ENCODE results near the gene THBD. TPM values are rescaled to one million over a fixed set of nuclear protein-coding genes. Genes with fewer than 3 reads are reported as not detected.
A peak's percentile ranks its signal among the peaks of the same experiment; 100 is the strongest.

Gene THBD
- total RNA-seq, 1 donor from 2014 or later: not detected

- no peaks in the 10 kb centered on the region for H3K9me3 Mint-ChIP-seq
- no peak overlapping the region for H3K27ac Mint-ChIP-seq
- no peaks in the 10 kb centered on the region for H3K36me3 Mint-ChIP-seq (ENCODE audit: low read depth)
- peaks cover 12% of the 10 kb centered on the region for H3K4me1 Mint-ChIP-seq
- peaks cover 11% of the 10 kb centered on the region for H3K27me3 Mint-ChIP-seq
- H3K4me3 Mint-ChIP-seq: no peak overlapping the region
- intact Hi-C loops (cut with micrococcal nuclease): no loop called here
- DNase-seq: no peak
These were observed 40.7 kb upstream of the THBD start for GRCh38 chr20:23090147-23090546.

DNA sequence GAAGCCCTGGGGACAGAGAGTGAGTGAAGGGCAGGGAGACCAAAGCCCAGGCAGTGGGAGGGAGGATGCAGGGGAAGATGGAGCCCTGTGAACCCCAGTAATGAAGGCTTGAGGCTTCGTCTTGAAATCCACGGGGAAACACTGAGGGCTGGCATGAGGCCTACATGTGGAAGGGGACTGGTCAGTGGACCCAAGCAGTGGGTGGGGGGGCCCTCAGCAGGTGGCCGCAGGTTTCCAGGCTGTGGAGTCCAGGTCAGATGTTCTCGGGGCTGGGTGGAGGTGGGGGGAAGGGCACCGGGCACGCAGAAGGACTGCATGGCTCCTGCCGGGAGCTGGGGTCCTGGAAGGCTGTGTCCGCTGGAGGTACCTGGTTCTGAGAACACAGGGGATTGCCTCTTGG is 39.4 kb upstream of the THBD start:
- H3K36me3 Mint-ChIP-seq (ENCODE audit: low read depth): no peaks in the 10 kb centered on the region
- H3K27ac Mint-ChIP-seq: no peak overlapping the region
- H3K4me1 Mint-ChIP-seq: peaks cover 12% of the 10 kb centered on the region
- intact Hi-C loops (cut with micrococcal nuclease): no loop called here
- no peak for DNase-seq
- peaks cover 8% of the 10 kb centered on the region for H3K27me3 Mint-ChIP-seq
- no peak overlapping the region for H3K4me3 Mint-ChIP-seq
- H3K9me3 Mint-ChIP-seq: no peaks in the 10 kb centered on the region

GRCh38 chr20:23087587-23088251 is 38.2 kb upstream of the THBD start:
- intact Hi-C loops (cut with micrococcal nuclease): loop anchor here (2.0 kb wide), 1 partner anchor 61 kb away; no protein-coding TSS in a partner anchor
- Mint-ChIP-seq H3K4me3 (no peak overlapping the region), H3K27ac (no peak overlapping the region), H3K36me3 (ENCODE audit: low read depth) (no peaks in the 10 kb centered on the region), H3K4me1 (peaks cover 17% of the 10 kb centered on the region), H3K9me3 (no peaks in the 10 kb centered on the region), H3K27me3 (peaks cover 4% of the 10 kb centered on the region)
- no peak for DNase-seq

DNA sequence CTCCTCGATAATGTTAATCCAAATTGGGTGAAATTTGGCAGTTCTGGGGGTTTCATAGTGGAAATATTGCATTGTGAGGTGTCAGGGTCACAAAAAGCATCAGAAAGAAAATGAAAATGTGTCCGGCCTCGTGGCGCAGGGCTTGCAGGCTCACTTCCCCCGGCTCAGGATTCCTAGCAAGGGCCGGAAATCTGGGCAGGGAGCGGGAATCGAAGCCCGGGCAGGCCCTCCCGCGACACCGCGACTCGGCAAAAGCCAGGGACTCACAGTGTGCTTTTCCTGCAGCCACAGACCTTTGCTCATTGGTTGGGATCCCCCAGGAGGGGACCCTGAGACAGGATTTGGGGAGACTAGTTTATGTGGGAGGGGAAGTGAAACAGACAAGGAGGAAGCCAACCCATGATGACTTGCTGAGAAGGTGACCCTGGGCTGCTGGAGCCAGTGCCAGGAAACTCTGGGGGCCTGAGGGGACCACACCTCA is 37.5 kb upstream of the THBD start:
- intact Hi-C loops (cut with micrococcal nuclease): loop anchor here (2.0 kb wide), 1 partner anchor 62 kb away; no protein-coding TSS in a partner anchor
- no peak overlapping the region for H3K27ac Mint-ChIP-seq
- H3K4me1 Mint-ChIP-seq: peaks cover 20% of the 10 kb centered on the region
- no peaks in the 10 kb centered on the region for H3K36me3 Mint-ChIP-seq (ENCODE audit: low read depth)
- H3K4me3 Mint-ChIP-seq: peak overlapping the region; percentile 74
- H3K27me3 Mint-ChIP-seq: peaks cover 4% of the 10 kb centered on the region
- H3K9me3 Mint-ChIP-seq: no peaks in the 10 kb centered on the region
- no peak for DNase-seq

- intact Hi-C loops (cut with micrococcal nuclease): loop anchor here (2.0 kb wide), 1 partner anchor 63 kb away; no protein-coding TSS in a partner anchor
- H3K27ac Mint-ChIP-seq: peak within 1 kb of the TSS; percentile 88
- H3K4me1 Mint-ChIP-seq: peaks cover 22% of the 10 kb centered on the region
- no peaks in the 10 kb centered on the region for H3K9me3 Mint-ChIP-seq
- H3K27me3 Mint-ChIP-seq: peaks cover 6% of the 10 kb centered on the region
- peak; percentile 83 for DNase-seq
- peak within 1 kb of the TSS; percentile 74 for H3K4me3 Mint-ChIP-seq
- H3K36me3 Mint-ChIP-seq (ENCODE audit: low read depth): no peaks in the 10 kb centered on the region
These were observed 36.6 kb upstream of the THBD start, which contains the start of gene CD93 for GRCh38 chr20:23086056-23086566. TSS of gene CD93 (minus strand) at chr20:23086324. CDS start at chr20:23086192, 132 bp downstream.

GRCh38 chr20:23085436-23086055 is 36.1 kb upstream of the THBD start:
- Mint-ChIP-seq H3K9me3 (no peaks in the 10 kb centered on the region), H3K27ac (no peak overlapping the region), H3K36me3 (ENCODE audit: low read depth) (no peaks in the 10 kb centered on the region), H3K27me3 (peaks cover 6% of the 10 kb centered on the region), H3K4me3 (peak overlapping the region; percentile 74), H3K4me1 (peaks cover 22% of the 10 kb centered on the region)
- intact Hi-C loops (cut with micrococcal nuclease): loop anchor here (2.0 kb wide), 1 partner anchor 63 kb away; no protein-coding TSS in a partner anchor
- no peak for DNase-seq

- H3K9me3 Mint-ChIP-seq: no peaks in the 10 kb centered on the region
- peaks cover 22% of the 10 kb centered on the region for H3K4me1 Mint-ChIP-seq
- peaks cover 2% of the 10 kb centered on the region for H3K27me3 Mint-ChIP-seq
- H3K36me3 Mint-ChIP-seq (ENCODE audit: low read depth): no peaks in the 10 kb centered on the region
- intact Hi-C loops (cut with micrococcal nuclease): no loop called here
- no peak overlapping the region for H3K27ac Mint-ChIP-seq
- H3K4me3 Mint-ChIP-seq: no peak overlapping the region
- no peak for DNase-seq
These were observed 35.4 kb upstream of the THBD start for GRCh38 chr20:23084845-23085365.

DNA sequence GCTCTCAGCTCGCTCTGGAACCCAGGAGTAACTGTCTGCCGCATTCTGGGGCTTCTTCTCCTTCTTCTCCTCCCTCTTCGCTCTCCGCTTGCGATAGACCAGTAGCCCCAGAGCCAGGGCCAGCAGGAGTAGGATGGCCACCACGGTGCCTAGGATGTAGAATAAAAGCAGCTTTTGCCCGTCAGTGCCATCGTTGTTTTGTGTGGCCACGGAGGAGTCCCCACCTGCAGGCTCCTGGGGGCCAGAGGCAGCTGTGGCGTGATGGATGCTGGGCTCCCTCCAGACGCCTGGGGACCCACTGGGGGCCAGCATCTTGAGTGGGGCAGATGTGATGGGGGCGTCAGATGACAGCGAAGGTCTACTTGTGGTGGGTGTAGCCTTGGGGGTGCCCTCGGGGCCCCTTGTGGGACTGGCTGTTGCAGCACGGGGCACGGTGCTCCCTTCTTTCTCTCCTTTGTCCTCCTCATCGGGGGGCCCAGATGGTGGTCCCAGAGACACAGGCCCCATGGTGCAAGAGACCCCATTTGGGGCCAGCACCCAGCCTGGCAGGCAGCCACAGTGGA is 34.9 kb upstream of the THBD start:
- H3K4me3 Mint-ChIP-seq: no peak overlapping the region
- peaks cover 22% of the 10 kb centered on the region for H3K4me1 Mint-ChIP-seq
- intact Hi-C loops (cut with micrococcal nuclease): no loop called here

GRCh38 chr20:23083553-23084220 is 34.2 kb upstream of the THBD start:
- intact Hi-C loops (cut with micrococcal nuclease): no loop called here
- peaks cover 10% of the 10 kb centered on the region for H3K27me3 Mint-ChIP-seq
- no peaks in the 10 kb centered on the region for H3K36me3 Mint-ChIP-seq (ENCODE audit: low read depth)
- H3K4me3 Mint-ChIP-seq: no peak overlapping the region
- no peak for DNase-seq
- H3K4me1 Mint-ChIP-seq: peaks cover 22% of the 10 kb centered on the region
- H3K27ac Mint-ChIP-seq: no peak overlapping the region
- no peaks in the 10 kb centered on the region for H3K9me3 Mint-ChIP-seq

More for the DNA sequence above, 34.9 kb upstream of the THBD start:
- Mint-ChIP-seq H3K9me3 (no peaks in the 10 kb centered on the region), H3K27me3 (peaks cover 7% of the 10 kb centered on the region), H3K27ac (no peak overlapping the region), H3K36me3 (ENCODE audit: low read depth) (no peaks in the 10 kb centered on the region)
- DNase-seq: no peak

- intact Hi-C loops (cut with micrococcal nuclease): no loop called here
- H3K4me3 Mint-ChIP-seq: no peak overlapping the region
- no peak overlapping the region for H3K27ac Mint-ChIP-seq
These were observed 33.5 kb upstream of the THBD start for GRCh38 chr20:23082846-23083552.

GRCh38 chr20:23081263-23081819 is 31.9 kb upstream of the THBD start:
- H3K27ac Mint-ChIP-seq: no peak overlapping the region
- no peaks in the 10 kb centered on the region for H3K9me3 Mint-ChIP-seq
- H3K36me3 Mint-ChIP-seq (ENCODE audit: low read depth): no peaks in the 10 kb centered on the region
- DNase-seq: no peak
- H3K4me3 Mint-ChIP-seq: no peak overlapping the region
- intact Hi-C loops (cut with micrococcal nuclease): no loop called here
- peaks cover 12% of the 10 kb centered on the region for H3K4me1 Mint-ChIP-seq
- peaks cover 16% of the 10 kb centered on the region for H3K27me3 Mint-ChIP-seq

More at GRCh38 chr20:23082846-23083552, 33.5 kb upstream of the THBD start:
- no peaks in the 10 kb centered on the region for H3K36me3 Mint-ChIP-seq (ENCODE audit: low read depth)
- no peak for DNase-seq
- H3K27me3 Mint-ChIP-seq: peaks cover 10% of the 10 kb centered on the region
- H3K4me1 Mint-ChIP-seq: peaks cover 22% of the 10 kb centered on the region
- H3K9me3 Mint-ChIP-seq: no peaks in the 10 kb centered on the region

DNA sequence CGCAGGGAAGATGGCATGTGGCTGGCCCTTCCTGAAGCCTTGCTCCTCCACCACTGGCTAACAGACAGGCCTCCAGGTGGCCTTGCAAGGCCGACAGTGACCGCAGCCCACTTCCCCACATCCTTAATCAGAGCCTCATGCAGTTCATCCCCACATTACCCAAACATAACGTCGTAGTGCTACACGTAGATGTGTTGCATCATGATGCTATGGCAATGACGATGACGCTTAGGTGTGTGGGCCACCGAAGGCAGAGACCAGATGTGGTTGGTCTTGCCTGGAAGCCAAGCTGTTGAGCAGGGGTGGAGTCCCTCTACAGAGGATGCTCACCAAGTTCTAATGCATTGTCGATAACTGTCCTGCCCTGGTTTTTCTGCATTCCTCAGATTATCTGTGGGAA is 31.0 kb upstream of the THBD start:
- Mint-ChIP-seq H3K36me3 (ENCODE audit: low read depth) (no peaks in the 10 kb centered on the region), H3K27ac (no peak overlapping the region)

DNA sequence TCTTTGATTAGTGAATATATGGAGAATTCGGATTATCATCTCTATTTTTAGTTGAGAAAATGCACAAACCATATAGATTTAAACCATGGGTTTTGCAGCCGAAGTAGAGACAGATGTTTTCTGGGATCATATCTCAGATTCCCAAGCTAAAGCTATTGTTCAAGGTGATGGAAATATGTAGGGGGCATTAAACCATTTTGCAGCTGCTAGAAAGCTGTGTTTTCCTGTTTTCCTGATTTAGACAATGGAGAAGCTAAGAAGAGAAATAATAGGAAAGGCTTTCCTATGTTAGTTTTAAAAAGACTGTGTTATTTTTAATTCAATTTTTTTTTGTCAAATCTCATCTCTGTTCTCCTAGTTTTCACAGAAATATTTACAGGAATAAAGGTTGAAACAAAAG is 30.5 kb upstream of the THBD start:
- no peaks in the 10 kb centered on the region for H3K36me3 Mint-ChIP-seq (ENCODE audit: low read depth)
- H3K4me3 Mint-ChIP-seq: no peak overlapping the region
- H3K9me3 Mint-ChIP-seq: no peaks in the 10 kb centered on the region
- H3K4me1 Mint-ChIP-seq: peaks cover 9% of the 10 kb centered on the region
- DNase-seq: no peak
- H3K27ac Mint-ChIP-seq: no peak overlapping the region
- peaks cover 16% of the 10 kb centered on the region for H3K27me3 Mint-ChIP-seq
- intact Hi-C loops (cut with micrococcal nuclease): no loop called here

More for the DNA sequence above, 31.0 kb upstream of the THBD start:
- intact Hi-C loops (cut with micrococcal nuclease): no loop called here
- peaks cover 9% of the 10 kb centered on the region for H3K4me1 Mint-ChIP-seq
- H3K27me3 Mint-ChIP-seq: peaks cover 16% of the 10 kb centered on the region
- H3K9me3 Mint-ChIP-seq: no peaks in the 10 kb centered on the region
- H3K4me3 Mint-ChIP-seq: no peak overlapping the region
- DNase-seq: no peak

Data from activated CD4-positive, alpha-beta T cell treated with anti-CD3 and anti-CD28 coated beads, Interleukin-2, amount 10 ng/mL, durations not matched to agents 24 days and 14 days (primary cell).